GM21360 (cell line): ENCODE data around the gene MRGPRG.

Experiments
- ATAC-seq: cut with Tn5 transposase; IDR thresholded peaks from one replicate; pipeline ENCODE4 v1.9.1; 2021; ENCODE audit warnings: mild to moderate bottlenecking, moderate library complexity; ENCODE audit not compliant: unreplicated experiment

The MRGPRG gene

DNA sequence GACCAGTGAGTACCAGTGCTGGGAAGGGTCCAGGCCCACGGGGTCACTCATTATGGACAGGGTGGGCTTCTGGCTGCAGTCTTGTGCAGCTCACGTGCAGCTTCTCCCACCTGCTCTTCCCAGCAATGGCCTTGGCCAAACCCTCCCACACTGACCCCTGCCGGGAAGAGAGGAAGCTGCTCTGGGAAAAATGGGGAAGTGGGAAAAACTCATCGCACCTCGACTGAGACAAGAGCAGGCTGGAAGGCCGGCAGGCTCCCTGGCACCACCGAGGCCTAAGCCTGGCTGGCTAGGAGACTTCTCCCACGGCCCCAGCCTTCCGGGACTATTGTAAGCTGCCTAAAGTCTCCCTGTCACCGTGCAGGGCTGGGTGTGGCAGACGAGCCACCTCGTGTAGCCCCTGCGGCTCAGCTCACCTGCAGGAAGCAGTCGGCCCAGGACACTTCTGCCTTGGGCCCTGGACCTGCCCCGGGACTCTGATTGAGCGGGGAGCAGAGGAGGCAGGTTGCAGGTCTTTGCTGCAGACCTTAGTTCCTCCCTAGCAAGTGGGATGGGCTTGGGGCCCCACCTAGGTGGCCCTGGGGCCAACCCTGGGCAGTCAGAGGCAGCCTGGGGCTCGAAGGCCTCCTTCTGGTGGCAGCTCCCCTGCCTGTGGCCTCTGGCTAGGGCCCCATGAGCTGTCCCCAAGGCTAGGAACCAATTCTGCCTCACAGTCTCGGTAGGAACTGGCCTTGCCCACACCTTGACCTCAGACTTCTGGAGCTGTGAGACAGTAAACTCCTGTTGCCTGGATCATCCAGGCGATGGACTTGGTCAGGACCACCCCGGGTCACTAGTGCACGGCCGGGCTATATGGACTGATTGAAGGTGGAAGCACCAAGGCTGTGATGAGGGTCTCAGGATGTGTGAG lies 23.1 kb downstream of the MRGPRG start:
- no peak for ATAC-seq

DNA sequence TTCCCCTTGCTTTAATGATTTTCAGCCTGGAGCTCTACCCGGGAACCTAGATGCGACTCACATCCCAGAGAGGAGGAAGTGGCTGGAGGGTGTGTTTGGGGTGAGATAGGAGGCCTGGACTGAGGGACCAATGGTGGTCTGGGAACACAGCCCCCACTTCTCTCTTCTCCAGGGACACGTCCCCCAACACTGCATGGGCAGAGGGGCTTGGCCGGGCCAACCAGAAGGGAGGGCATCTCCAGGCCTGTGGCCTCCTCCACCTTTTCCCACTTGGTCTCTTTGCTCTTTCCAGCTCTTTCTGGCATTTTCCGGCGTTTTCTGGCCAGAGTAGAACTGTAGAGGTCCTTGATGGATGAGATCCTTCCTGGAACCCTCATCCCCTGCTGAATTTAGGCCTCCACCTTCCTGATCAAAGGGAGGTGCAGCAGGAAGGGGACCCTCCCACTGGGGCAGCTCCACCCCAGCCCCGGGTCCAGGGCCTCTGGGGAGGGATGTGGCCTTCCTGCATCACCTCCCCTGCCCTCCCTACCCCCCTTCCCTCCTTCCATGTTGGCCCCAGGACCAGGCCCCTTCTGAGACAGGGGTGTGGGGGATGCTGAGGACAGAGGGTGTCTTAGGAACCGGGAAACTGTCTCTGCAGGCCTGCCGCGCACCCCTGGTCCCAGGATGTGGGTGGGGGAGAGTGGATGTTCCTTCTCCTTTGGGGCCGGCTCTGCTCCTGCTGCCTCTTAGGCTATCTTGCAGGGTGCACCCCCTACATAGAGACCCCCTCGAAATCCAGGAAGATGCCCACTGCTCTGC lies 24.4 kb downstream of the MRGPRG start:
- no peak for ATAC-seq

DNA sequence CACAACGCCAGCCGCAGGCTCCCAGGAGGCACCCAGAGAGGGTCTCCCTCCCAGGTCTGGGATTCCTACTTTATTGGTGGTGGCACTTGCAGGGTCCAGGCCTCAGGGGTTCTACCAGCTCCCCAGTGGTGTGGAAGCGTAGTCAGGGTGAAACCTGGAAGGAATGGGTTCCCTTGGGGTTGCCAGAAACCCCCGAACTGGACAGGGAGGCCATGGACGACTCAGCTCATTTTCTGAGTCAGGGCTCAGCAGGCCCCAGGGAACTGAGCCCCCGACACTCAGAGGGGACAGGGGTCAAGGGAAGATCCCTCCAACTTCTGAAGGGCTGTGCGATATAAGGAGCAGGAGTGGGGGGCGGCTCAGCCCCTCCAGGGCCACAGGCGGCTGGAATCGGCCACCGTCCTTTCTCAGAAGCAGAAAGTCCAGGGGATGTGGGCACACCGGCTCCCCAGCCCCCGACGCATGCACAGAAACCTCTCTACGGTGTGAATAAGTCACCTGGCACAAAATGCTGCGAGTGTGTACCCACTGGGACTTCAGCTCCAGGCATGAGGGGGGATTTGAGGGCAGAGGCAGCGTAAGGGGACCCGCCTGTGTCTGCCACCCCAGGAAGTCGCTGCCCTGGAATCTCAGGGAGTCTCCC lies 25.1 kb downstream of the MRGPRG start:
- ATAC-seq: no peak

DNA sequence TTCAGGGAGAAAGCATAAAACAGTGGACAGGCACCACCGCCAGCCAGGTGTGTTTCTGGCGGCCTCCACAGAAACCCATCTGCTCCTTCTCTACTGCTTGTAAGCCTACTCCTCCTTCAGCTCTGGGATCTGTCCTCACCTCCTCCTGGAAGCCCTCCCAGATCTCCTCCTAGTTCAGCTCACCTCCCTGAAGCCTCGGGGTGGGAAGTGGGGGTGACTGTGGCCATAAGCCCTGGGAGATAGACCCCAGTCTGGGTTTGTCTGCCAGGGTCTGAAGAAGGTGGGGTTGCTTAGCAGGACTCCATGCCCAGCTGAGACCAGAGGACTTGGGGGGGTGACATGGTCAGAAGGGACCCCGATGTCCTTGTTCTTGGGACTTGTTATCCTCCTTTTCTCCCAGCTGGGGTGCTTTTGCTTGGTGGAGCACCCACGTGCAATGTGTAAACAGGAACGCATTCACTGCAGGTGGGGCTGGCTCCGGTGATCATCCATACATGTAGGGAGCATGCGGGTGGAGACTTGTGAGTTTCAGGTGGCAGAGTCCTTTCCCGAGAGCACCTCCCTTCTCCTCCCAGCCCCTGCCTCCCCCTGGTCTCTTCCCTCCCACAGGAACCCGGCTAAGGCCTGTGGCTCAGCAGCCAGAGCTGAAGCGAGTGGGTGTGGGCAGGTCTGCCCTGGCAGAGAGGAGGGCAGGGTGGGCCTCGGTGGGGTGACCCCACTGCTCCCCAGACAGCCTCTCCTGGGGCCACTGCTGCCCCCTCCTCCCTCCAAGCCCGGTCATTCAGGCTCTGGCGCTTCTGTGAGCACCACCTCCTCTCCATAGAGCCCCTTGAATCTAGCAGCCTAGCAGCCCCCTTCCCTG lies 25.9 kb downstream of the MRGPRG start:
- no peak for ATAC-seq

DNA sequence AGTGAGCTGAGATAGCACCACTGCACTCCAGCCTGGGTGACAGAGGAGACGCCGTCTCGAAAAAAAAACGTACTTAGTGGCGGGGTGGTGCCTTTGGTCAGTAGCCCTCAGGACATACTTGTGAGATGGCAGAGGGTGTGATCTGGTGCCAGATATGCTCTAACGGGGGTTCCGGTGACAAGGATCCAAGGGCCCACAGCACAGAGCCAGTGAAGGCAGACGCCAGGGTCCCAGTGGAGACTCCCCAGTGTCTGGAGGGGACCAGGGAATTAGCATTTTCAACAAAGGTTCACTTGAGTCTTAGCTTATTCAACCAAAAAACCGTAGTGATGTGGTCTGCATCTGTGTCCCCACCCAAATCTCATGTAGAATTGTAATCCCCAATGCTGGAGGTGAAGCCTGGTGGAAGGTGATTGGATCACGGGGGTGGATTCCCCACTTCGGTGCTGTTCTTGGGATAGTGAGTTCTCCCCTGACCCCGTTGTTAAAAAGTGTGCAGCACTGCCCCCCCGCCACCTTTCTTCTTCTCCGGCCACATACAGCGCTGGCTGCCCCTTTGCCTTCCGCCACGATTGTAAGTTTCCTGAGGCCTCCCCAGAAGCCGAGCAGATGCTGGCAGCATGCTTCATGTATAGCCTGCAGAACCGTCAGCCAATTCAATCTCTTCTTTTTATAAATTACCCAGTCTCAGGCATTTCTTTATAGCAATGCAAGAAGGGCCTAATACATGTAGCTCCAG lies 26.9 kb downstream of the MRGPRG start:
- ATAC-seq: no peak

DNA sequence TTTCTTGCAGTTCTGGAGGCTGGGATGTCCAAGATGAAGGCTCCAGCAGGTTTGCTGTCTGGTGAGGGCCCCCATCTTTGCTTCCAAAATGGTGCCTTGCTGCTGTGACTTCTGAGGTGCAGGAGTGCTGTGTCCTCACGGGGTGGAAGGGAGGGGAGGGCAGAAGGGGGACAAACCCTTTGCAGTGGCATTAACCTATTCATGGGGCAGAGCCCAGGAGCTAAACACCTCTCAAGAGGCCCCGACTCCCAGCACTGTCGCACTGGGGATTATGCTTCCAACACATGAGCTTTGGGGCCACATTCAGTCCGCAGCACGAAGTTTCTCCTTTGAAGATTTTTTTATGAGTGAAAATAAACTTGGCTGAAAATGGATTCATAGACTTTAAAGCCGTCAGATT lies 28.0 kb downstream of the MRGPRG start:
- no peak for ATAC-seq

DNA sequence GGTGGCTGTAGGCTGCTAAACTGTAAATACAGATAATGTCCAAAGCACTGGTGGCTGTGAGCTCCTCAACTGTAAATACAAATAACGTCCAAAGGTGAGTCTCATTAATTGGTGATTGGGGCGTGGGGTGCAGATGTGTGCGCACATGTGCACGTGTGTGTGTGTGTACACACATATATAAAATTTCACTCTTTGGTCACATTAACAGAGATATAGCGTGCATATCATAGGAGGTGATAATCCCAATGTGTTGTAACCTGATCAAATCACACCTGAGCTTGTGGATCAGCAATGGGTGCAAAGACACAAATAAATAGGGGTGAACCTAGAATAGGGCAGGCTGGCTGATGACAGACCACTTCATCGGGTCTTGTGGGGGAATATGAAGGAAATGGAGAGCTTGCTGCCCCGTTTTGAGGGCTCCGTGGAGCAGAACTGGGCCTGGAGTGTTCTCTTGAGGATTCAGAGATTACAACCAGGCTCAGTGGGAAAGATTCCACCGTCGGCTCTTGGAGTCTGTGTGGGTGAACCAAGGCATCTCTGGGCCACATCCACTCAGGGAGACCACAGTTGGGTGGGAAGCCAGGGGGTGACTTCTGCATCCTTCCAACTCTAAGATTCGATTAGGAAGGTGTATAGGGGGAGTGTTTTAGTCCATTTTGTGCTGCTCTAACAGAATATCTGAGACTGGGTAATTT lies 28.6 kb downstream of the MRGPRG start:
- no peak for ATAC-seq

DNA sequence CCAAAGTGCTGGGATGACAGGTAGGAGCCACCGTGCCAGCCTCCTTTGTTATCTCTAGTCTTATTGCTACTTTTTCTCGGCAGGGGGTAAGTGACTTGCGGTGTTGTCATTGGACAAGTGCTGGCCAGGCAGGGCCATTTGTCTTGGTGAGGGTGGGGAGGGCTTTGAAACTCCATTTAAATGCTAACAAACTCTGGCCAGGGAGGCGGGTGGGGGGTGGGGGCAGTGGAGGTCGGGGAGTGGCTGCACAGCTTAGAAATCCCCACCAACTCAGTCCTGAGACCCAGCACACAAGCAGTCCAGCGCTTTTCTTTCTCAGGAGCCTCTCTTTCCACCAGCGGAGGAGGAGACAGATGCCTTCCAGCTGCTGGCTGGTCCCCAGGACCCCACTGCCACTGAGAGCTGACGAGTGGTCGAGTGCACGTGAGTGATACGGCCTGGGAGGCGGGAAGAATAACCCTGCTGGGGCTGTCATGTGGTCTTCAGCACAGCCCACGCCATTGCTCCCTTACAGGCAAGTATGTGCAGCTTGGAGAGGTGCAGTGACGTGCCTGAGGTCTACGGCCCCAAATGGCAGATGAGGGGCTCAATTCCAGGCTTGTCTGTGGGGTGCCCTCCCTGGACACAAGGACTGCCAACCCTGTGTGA lies 29.3 kb downstream of the MRGPRG start:
- no peak for ATAC-seq

DNA sequence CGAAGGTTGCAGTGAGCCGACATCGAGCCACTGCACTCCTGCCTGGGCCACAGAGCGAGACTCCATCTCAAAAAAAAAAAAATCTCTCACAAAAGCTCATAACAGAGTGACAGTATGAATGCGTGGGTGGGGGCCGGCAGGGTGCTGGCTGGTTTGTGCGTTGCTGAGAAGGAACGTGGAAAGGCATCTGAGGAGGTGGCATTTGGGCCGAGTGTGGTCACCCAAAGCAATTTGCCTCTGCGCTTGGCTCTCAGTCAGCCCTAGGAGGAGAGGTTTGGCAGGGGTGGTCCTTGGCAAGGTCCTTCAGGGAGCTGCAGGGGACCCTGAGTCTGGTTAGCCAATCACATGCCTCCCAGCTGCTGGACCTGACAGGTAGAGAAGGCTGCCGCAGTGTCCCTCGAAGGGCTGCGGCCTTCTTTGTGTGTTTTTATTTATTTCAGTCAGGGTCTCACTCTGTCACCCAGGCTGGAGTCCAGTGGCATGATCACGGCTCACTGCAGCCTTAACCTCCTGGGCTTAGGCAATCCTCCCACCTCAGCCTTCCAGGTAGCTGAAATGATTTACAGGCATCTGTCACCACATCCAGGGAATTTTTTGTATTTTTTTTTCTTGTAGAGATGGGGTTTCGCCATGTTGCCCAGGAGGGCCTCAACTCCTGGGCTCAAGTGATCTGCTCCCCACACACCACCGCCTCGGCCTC lies 30.0 kb downstream of the MRGPRG start:
- ATAC-seq: no peak

DNA sequence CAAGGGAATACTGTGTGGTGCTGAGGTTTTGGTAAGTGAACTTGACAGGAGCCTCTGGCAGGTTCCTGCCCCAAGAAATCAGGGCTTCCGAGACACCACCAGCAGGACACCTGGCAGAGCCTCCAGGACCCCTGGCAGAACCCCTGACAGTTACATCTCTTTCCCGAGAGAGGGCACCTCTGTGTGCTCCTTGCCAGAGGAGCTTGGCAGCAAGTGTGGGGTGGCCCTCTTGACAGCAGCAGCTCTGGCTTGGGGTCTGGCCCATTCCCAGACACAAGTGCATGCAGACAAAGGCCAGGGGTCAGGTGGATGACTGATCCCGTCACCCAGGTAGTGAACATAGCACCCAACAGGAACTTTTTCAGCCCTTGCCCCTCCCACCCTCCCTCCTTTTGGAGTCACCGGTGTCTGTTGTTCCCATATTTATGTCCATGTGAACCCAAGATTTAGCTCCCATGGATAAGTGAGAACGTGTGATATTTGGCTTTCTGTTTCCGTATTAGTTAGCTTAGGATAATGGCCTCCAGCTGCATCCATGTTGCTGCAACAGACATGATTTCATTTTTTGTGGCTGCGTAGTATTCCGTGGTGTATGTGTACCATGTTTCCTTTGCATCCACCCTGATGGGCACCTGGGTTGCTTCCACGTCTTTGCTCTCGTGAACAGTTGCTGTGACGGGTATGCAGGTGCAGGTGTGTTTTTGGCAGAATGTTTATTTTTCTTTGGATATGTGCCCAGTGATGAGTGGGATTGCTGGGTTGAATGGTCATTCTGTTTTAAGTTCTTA lies 32.3 kb downstream of the MRGPRG start:
- no peak for ATAC-seq

DNA sequence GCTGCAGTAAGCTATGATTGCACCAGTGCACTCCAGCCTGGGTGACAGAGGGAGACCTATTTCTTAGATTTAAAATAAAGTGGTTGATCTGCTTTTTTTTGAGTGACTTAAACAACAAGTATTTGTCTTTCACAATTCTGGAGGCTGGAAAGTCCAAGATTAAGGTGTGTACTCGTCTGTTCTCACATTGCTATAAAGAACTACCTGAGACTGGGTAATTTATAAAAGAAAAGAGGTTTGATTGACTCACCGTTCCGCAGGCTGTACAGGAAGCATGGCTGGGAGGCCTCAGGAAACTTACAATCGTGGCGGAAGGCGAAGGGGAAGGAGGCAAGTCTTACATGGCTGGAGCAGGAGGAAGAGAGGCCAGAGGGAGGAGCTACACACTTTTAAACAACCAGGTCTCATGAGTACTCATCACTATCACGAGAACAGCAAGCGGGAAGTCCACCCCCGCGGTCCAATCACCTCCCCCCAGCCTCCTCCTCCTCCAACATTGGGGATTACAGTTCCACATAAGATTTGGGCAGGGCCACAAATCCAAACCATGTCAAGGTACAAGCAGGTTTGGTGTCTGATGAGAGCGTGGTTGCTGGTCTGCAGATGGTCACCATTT lies 33.8 kb downstream of the MRGPRG start:
- no peak for ATAC-seq

DNA sequence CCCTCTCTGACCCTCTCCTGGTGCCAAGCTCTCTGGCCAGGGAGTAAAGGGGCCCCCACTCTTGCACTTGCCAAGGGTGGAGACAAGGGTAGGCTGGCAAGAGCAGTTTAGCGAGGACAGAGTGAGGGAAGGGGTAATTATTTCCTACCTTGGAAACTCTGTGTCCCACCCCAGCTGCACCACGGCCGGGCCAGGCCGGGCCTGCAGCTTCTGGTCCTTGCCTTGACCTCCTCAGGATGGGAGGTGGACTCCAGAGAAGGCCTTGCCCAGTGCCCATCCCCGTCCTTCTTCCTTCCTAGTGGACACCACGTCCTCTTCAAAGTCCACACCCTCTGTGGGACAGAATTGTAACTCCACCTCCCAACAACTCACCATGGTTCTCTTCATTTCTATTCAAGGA lies 35.1 kb downstream of the MRGPRG start:
- no peak for ATAC-seq

DNA sequence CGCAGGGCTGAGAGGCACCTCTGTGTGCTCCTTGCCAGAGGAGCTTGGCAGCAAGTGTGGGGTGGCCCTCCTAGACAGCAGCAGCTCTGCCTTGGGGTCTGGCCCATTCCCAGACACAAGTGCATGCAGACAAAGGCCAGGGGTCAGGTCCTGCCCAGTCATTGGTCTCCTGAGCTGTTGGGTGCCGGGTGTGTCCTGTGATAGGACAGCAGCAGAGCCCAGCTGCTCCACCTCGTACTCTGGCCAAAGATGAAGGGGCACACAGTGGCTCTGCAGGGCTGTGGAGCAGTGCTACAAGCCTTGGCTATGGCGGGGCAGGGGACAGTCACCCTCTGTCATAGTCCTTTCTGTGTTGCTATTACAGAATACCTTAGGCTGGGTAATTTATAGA lies 36.2 kb downstream of the MRGPRG start:
- ATAC-seq: no peak

DNA sequence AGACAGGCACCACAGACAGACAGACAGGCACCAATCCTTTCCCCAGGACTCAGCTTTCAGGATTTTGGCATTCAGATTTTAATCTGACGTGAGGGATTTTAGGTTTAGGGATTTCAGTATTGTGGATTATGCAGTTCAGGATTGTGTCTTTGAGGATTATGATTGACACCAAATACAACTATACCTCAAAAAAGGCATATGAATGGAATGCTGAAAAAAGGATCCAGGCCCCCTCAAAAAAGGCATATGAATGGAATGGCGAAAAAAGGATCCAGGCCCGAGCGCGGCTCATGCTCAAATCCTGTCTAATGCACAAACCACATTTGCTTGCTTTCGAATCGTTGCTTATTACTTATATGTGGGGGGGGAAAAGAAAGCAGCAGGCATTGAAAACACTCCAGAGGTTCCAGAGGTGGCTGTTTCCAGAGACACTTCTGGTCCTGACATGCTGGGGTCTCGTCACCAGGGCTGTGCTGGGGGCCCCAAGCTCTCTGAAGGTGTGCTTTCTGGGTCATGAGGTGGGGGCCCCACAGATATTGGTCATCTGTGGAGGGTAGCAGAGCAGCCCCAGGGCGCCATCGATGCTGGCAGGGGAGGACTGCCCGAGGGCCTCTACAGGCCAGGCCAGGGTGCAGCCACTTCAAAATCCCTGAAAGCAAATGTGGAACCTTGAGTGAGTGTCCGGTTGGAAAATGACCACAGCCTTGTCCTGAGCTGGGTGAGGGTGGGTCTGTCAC lies 36.7 kb downstream of the MRGPRG start:
- no peak for ATAC-seq

DNA sequence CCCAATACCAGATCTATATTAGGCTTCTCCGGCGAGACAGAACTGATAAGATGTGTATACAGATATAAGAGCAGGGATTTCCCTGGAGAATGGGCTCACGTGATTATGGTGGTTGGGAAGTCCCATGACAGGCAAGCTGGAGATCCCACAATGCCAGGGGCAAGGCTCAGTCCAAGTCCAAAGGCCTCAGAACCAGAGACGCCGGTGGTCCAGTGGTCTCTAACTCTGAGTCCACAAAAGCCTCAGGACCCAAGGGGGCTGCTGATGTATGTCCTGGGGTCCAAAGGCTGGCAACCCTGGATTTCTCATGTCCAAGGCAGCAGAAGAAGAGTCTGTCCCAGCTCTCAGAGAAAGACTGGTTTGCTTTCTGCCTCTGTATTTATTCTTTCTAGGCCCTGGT lies 37.7 kb downstream of the MRGPRG start:
- ATAC-seq: no peak

DNA sequence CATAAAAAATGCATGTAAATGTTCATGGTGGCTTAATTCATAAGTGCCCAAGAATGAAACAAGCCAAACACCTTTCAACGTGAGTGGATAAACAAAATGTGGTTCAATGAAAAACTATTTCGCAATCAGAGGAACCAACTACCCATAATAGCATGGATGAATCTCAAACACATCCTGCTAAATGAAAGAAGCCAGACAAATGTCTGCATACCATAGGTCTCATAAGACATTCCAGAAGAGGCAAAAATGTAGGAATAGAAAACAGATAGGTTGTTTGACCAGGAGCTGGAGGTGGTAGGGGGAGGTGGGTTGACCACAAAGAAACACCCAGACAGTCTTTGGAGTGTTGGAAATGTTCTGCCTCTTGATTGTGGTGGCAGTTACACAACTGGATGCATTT lies 40.3 kb downstream of the MRGPRG start:
- no peak for ATAC-seq
